Pancreas (tissue), 10 donors: ENCODE results near the gene MOXD1. TPM values are rescaled to one million over a fixed set of nuclear protein-coding genes. Genes with fewer than 3 reads are reported as not detected.

Experiments
- ATAC-seq, 4 donors: fragments of 200-7000 bp; cut with Tn5 transposase; one replicate each; pipeline versions ENCODE4 v1.8.0 to v1.9.1; 2020; ENCODE audit warnings: mild to moderate bottlenecking in 4 of 4, moderate library complexity in 4 of 4
- DNase-seq, 6 donors: peaks; one replicate each; pipeline ENCODE4 v3.0.0-alpha.2; 2020
- FAIRE-seq: peaks from 2 replicates; lab custom pipeline; 2012; peaks lifted over from hg19 to GRCh38; lab: Jason Lieb, UNC
- H3K27ac ChIP-seq, 4 donors: fragments of 200-600 bp; sonication (generic); 1 replicate in 3 of 4; 2 replicates in 1 of 4; pipeline versions ENCODE4 v1.5.0 to v1.8.0; 2020
- H3K27me3 ChIP-seq, 4 donors: fragments of 200-600 bp; one replicate each; pipeline ENCODE4 v1.8.0; 2021
- H3K36me3 ChIP-seq, 3 donors: fragments of 200-600 bp; sonication (generic) in 1 of 3; one replicate each; pipeline versions ENCODE4 v1.5.0 to v1.8.0; 2020 to 2021
- H3K4me1 ChIP-seq, 3 donors: fragments of 200-600 bp; one replicate each; pipeline ENCODE4 v1.8.0; 2021
- H3K4me3 ChIP-seq, 4 donors: fragments of 200-600 bp; sonication (generic) in 2 of 4; one replicate each; pipeline versions ENCODE4 v1.5.0 to v1.8.0; 2020 to 2021
- H3K9me3 ChIP-seq, 4 donors: fragments of 200-600 bp; one replicate each; pipeline ENCODE4 v1.8.0; 2021
- WGBS, 2 donors: extraction: QIAGEN DNeasy Blood & Tissue Kit; methylation state at CpG; one replicate each; pipeline ENCODE4 v1.1.7; 2013; 5-methylcytosine and 5-hydroxymethylcytosine counted together
- intact Hi-C, 3 donors: fragments of 100-400 bp; cut with DNase I; formaldehyde crosslinking; loops; one replicate each; pipeline versions ENCODE4 v1.11.1 to v1.14.2; 2022
- polyA plus RNA-seq, 2 donors: library from polyadenylated mRNA; stranded (reverse); fragments of 200-250 nt; gene quantifications; one replicate each; pipeline ENCODE4 v1.2.3, GENCODE V29; 2013
- total RNA-seq, 6 donors: library from RNA; stranded (reverse); fragmentation: NEBNext Ultra II Directional in 4 of 6; extraction: Animal tissue kit (Norgen Biotek cat#: 25700) in 4 of 6; gene quantifications; one replicate each; pipeline versions ENCODE4 v1.2.1 to v1.2.4, GENCODE V29; 2021 to 2023
- TF ChIP-seq, protein P1 (sequence below), 4 donors: fragments of 200-600 bp; sonication (generic) in 3 of 4; IDR thresholded peaks; one replicate each; pipeline versions ENCODE4 v1.5.0 to v1.8.0; 2021; ENCODE audit warnings: antibody characterized with exemption in 4 of 4
- donor health status: healthy with polysubstance abuse.
- donor health status: DM: no; HTN: no; CAD: no; lungs with moderate emphysema.
- donor health status: DM: no; HTN: no; CAD: no.
- donor health status: control.
- donor health status: control.
- donor health status: Bipolar disorder and iron deficiency.
- donor health status: DM: yes; HTN: yes; CAD: no.
- donor health status: DM: no; HTN: no; CAD: no.
- donor health status: DM: no; HTN: no; CAD: no.
- donor health status: DM: yes; HTN: yes; CAD: no.

The MOXD1 gene
- total and polyA plus RNA-seq, 8 donors, result 0.30 to 13.9 (median 0.62) TPM

DNA sequence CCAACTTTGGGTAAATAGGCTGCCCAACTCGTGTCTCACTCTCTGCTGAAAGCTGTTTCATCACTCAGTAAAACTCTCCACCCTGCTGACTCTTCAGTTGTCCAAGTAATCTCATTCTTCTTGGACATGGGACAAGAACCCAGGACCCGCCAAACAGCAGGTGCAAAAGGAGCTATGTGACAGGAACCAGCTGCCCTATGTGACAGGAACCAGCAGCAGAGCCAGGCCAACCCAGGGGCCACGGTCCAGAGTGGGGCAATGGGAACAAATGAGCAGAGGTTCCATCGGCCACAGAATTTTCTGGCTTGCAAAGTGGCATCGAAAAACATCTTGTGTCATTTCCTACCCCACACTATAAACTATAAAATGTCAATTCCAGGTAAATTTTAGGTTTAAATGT, 56.5 kb downstream of the MOXD1 start:
- no peak overlapping the region for H3K4me3 ChIP-seq
- DNase-seq (no peak), ATAC-seq (no peak), FAIRE-seq (no peak)
- H3K36me3 ChIP-seq, result no peaks in the 10 kb centered on the region
- intact Hi-C loops, result no loop called here
- H3K9me3 ChIP-seq, result no peaks in the 10 kb centered on the region
- H3K27me3 ChIP-seq, result no peaks in the 10 kb centered on the region
- H3K27ac ChIP-seq, result no peak overlapping the region
- no peaks in the 10 kb centered on the region for H3K4me1 ChIP-seq
- TF ChIP-seq, protein P1, sequence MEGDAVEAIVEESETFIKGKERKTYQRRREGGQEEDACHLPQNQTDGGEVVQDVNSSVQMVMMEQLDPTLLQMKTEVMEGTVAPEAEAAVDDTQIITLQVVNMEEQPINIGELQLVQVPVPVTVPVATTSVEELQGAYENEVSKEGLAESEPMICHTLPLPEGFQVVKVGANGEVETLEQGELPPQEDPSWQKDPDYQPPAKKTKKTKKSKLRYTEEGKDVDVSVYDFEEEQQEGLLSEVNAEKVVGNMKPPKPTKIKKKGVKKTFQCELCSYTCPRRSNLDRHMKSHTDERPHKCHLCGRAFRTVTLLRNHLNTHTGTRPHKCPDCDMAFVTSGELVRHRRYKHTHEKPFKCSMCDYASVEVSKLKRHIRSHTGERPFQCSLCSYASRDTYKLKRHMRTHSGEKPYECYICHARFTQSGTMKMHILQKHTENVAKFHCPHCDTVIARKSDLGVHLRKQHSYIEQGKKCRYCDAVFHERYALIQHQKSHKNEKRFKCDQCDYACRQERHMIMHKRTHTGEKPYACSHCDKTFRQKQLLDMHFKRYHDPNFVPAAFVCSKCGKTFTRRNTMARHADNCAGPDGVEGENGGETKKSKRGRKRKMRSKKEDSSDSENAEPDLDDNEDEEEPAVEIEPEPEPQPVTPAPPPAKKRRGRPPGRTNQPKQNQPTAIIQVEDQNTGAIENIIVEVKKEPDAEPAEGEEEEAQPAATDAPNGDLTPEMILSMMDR (IDR thresholded peaks at IDR 0.05), result no peak
- WGBS, 2 donors, result 71 to 80% methylated on average over 5 of the region's 5 CpGs

DNA sequence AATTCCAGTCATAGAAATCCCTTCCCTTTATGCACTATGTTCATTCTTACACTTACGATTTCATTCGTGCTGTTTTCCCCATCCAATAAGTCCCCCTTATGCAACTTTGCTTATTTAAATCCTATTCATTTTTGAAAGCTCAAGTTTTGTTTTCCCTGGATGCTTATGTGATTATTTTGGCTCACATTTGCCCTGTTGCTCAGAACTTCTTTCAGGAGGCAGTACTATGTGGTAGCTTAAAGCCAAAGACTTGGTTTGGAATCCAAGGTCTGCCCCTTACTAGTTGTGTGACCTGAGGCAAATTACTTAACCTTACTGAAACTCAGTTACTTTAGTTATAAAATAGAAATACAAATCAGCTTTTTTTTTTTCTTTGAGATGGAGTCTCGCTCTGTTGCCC, 59.6 kb downstream of the MOXD1 start:
- intact Hi-C loops, result no loop called here
- ATAC-seq (no peak), FAIRE-seq (no peak), DNase-seq (no peak)
- no peaks in the 10 kb centered on the region for H3K36me3 ChIP-seq
- H3K27me3 ChIP-seq, result no peaks in the 10 kb centered on the region
- 80 to 92% methylated on average over 3 of the region's 3 CpGs for WGBS, 2 donors
- H3K4me3 ChIP-seq, result no peak overlapping the region
- TF ChIP-seq, protein P1 (IDR thresholded peaks at IDR 0.05), result no peak
- H3K27ac ChIP-seq, result no peak overlapping the region
- no peaks in the 10 kb centered on the region for H3K9me3 ChIP-seq
- H3K4me1 ChIP-seq, result no peaks in the 10 kb centered on the region

DNA sequence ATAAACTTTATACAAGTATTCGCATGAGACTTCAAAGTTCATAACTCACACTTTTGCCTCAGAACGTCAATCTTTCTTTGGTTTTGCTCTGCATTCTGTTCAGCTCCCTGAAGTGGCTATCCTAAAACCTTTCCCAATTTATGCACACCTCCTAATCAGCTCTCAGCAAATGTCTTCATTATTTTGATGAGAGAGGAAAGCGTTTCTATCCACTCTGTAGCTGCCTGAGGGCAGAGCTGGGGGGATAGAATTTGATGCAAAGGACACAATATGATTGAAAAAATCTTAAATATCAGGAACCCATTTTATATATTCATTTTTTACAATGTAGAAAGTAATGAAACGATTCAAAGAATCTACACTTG, 66.8 kb downstream of the MOXD1 start:
- ATAC-seq, result no peak
- DNase-seq, result no peak
- 21 to 34% methylated on average over 4 of the region's 4 CpGs for WGBS, 2 donors
- H3K9me3 ChIP-seq, result no peaks in the 10 kb centered on the region
- H3K4me1 ChIP-seq, result peaks cover 0 to 13% (median 0%) of the 10 kb centered on the region in 3 donors
- TF ChIP-seq, protein P1 (IDR thresholded peaks at IDR 0.05), result no peak
- no peak for FAIRE-seq
- H3K36me3 ChIP-seq, result no peaks in the 10 kb centered on the region
- H3K27ac ChIP-seq, result no peak overlapping the region
- no peak overlapping the region for H3K4me3 ChIP-seq
- intact Hi-C loops, result no loop called here
- H3K27me3 ChIP-seq, result no peaks in the 10 kb centered on the region

GRCh38 chr6:132333639-132334520, 67.4 kb downstream of the MOXD1 start:
- H3K4me1 ChIP-seq, result peaks cover 0 to 13% (median 0%) of the 10 kb centered on the region in 3 donors
- FAIRE-seq (no peak), DNase-seq (peak; percentile 49 to 65 (median 52)), ATAC-seq (peak; percentile 93 to 98 (median 97))
- peak overlapping the region in 2 of 4 donors; percentile 41 for H3K27ac ChIP-seq
- peak overlapping the region in 2 of 4 donors; percentile 8 to 16 for H3K4me3 ChIP-seq
- TF ChIP-seq, protein P1 (IDR thresholded peaks at IDR 0.05), result no peak
- intact Hi-C loops, result no loop called here
- no peaks in the 10 kb centered on the region for H3K36me3 ChIP-seq
- WGBS, 2 donors, result 8 to 10% methylated on average over 6 of the region's 6 CpGs
- H3K9me3 ChIP-seq, result no peaks in the 10 kb centered on the region
- H3K27me3 ChIP-seq, result no peaks in the 10 kb centered on the region

GRCh38 chr6:132330759-132331158, 70.5 kb downstream of the MOXD1 start:
- DNase-seq (no peak), FAIRE-seq (no peak), ATAC-seq (no peak)
- intact Hi-C loops, result no loop called here
- Histone ChIP-seq H3K36me3 (no peaks in the 10 kb centered on the region), H3K27ac (no peak overlapping the region), H3K4me3 (no peak overlapping the region), H3K9me3 (no peaks in the 10 kb centered on the region), H3K4me1 (peaks cover 0 to 13% (median 0%) of the 10 kb centered on the region in 3 donors), H3K27me3 (no peaks in the 10 kb centered on the region)
- 55 to 56% methylated on average over 5 of the region's 5 CpGs for WGBS, 2 donors
- TF ChIP-seq, protein P1 (IDR thresholded peaks at IDR 0.05), result no peak
